Measurements from ENCODE around the gene HNF1A. TPM values are rescaled to one million over a fixed set of nuclear protein-coding genes. Genes with fewer than 3 reads are reported as not detected.
A peak's percentile ranks its signal among the peaks of the same experiment; 100 is the strongest.
"Not testable (repeated sequence)": the region's sequence is repeated elsewhere in the genome, so short reads cannot be mapped to it uniquely, and the experiment has no call there.

HNF1A gene
- total RNA-seq, 1 donor from 2014 or later, result 2.2 TPM

- not testable (repeated sequence) for DNase-seq (ENCODE audit: low spot score)
Measured at GRCh38 chr12:121047400-121047799, 69.1 kb downstream of the HNF1A start.

GRCh38 chr12:121048442-121048841, 70.1 kb downstream of the HNF1A start:
- DNase-seq (ENCODE audit: low spot score), result peak; percentile 24

GRCh38 chr12:121050725-121051124, 72.4 kb downstream of the HNF1A start:
- DNase-seq (ENCODE audit: low spot score), result no peak

Other genes starting within 250 kb of the HNF1A start
- 29.6 TPM for gene SPPL3, start 74.2 kb upstream of the HNF1A start, total RNA-seq (ENCODE audit: insufficient read depth, low replicate concordance)
- 15.9 TPM for gene C12orf43, start 37.9 kb downstream of the HNF1A start, total RNA-seq (ENCODE audit: insufficient read depth, low replicate concordance)
- 1.2 TPM for gene OASL, start 60.7 kb downstream of the HNF1A start, total RNA-seq (ENCODE audit: insufficient read depth, low replicate concordance)
- 5.3 TPM for gene P2RX7, start 154.3 kb downstream of the HNF1A start, total RNA-seq (ENCODE audit: insufficient read depth, low replicate concordance)
- 36.1 TPM for gene P2RX4, start 231.6 kb downstream of the HNF1A start, total RNA-seq (ENCODE audit: insufficient read depth, low replicate concordance)

Data from umbilical cord (tissue), 2 donors.